T-helper 17 cell (primary cell): ENCODE data around the gene PIN1. TPM values are rescaled to one million over a fixed set of nuclear protein-coding genes. Genes with fewer than 3 reads are reported as not detected.
A peak's percentile ranks its signal among the peaks of the same experiment; 100 is the strongest.
"Not testable (repeated sequence)": the region's sequence is repeated elsewhere in the genome, so short reads cannot be mapped to it uniquely, and the experiment has no call there.

ENCODE experiments used
- ATAC-seq: fragments of 150-1000 bp; cut with Tn5 transposase; 2 replicates; pipeline ENCODE4 v1.10.0; 2021; ENCODE audit warnings: mild to moderate bottlenecking, moderate library complexity
- DNase-seq, 3 donors: peaks; one replicate each; pipeline versions ENCODE4 v3.0.0 to v3.0.0-alpha.2; 2020 to 2021
- H3K9me3 ChIP-seq: one replicate; pipeline ENCODE4 v1.7.0; 2013; ENCODE audit warnings: low read length, mild to moderate bottlenecking; ENCODE audit not compliant: control insufficient read depth, poor library complexity, severe bottlenecking
- H3K27ac Mint-ChIP-seq: one replicate; pipeline ENCODE4 v1.8.0; 2022; ENCODE audit warnings: mild to moderate bottlenecking, moderate library complexity, mixed read lengths
- H3K27me3 Mint-ChIP-seq: one replicate; pipeline ENCODE4 v1.8.0; 2022; ENCODE audit warnings: mixed read lengths
- H3K36me3 Mint-ChIP-seq: one replicate; pipeline ENCODE4 v1.8.0; 2022; ENCODE audit warnings: low read depth, mixed read lengths
- H3K4me1 Mint-ChIP-seq: one replicate; pipeline ENCODE4 v1.8.0; 2022; ENCODE audit warnings: mild to moderate bottlenecking, mixed read lengths
- H3K4me3 Mint-ChIP-seq: one replicate; pipeline ENCODE4 v1.8.0; 2022; ENCODE audit warnings: mild to moderate bottlenecking, moderate library complexity, mixed read lengths
- total RNA-seq, 4 donors: library from RNA in 2 of 4; stranded (reverse) in 2 of 4; gene quantifications; one replicate each; pipeline ENCODE4 v1.2.3 and lab custom pipeline; 2022 to 2026

PIN1 gene
- total RNA-seq, 2 donors from 2014 or later, result 42.3 to 55.2 TPM

- Mint-ChIP-seq H3K4me1 (peaks cover 16% of the 10 kb centered on the region), H3K36me3 (peaks cover 5% of the 10 kb centered on the region), H3K27me3 (no peaks in the 10 kb centered on the region), H3K27ac (peak within 1 kb of the TSS; percentile 99), H3K4me3 (peak within 1 kb of the TSS; percentile 99)
- DNase-seq (peak; percentile 73 to 83 (median 78)), ATAC-seq (peak; percentile 97)
- H3K9me3 ChIP-seq, result no peaks in the 10 kb centered on the region
These were observed 7.6 kb upstream of the PIN1 start, which contains the start of gene UBL5 for GRCh38 chr19:9827289-9828238. UBL5 (plus strand) TSS chr19:9827918; CDS start chr19:9828338, 420 bp downstream.

DNA sequence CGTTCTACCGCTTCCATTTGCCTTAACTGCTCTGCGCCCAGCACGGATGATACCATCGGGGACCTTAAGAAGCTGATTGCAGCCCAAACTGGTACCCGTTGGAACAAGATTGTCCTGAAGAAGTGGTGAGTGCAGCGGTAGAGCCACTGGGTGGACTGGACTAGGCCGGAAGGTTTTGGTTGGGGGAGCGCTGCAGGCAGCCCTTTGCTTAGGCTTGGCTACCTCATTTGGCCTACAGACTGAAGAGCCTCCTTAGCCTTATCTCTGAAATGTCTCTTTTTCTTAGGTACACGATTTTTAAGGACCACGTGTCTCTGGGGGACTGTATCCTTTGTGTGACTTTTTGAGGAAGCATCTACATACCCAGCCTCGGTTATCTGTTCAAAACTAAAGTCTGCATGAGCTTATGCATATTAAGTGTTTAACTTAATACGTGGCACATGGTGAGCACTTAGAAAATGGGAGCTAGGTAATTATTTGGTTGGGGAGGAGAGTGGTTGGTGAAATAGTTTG lies 6.5 kb upstream of the PIN1 start:
- Mint-ChIP-seq H3K4me1 (peaks cover 16% of the 10 kb centered on the region), H3K4me3 (peak overlapping the region; percentile 99), H3K27ac (peak overlapping the region; percentile 99), H3K36me3 (peaks cover 5% of the 10 kb centered on the region), H3K27me3 (no peaks in the 10 kb centered on the region)
- ATAC-seq (no peak), DNase-seq (no peak)
- H3K9me3 ChIP-seq, result no peaks in the 10 kb centered on the region

DNA sequence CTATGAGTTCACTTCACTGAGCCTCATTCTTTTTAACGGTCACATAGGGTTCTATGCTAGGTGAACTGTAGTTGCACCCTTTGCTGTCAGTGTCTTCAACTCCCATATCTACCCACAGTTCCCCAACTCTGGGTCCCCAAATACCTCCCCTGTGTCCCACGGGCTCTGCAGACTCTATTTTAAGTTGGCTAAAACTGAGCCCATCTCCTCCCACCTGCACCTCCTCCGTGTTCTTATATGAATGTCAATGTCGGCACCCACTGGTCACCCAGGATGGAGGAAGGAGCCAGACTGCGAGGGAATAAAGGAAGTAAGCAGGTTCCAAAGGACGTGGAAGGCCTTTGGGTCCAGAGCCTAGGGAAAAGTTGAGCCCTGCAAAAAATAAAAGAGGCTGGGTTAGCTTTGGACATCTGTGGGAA lies 802 bp upstream of the PIN1 start:
- DNase-seq (no peak), ATAC-seq (no peak)
- H3K4me3 Mint-ChIP-seq, result peak overlapping the region; percentile 90
- H3K36me3 Mint-ChIP-seq, result no peaks in the 10 kb centered on the region
- H3K4me1 Mint-ChIP-seq, result peaks cover 9% of the 10 kb centered on the region
- peak overlapping the region; percentile 90 for H3K27ac Mint-ChIP-seq
- H3K27me3 Mint-ChIP-seq, result no peaks in the 10 kb centered on the region
- no peaks in the 10 kb centered on the region for H3K9me3 ChIP-seq

GRCh38 chr19:9835507-9835949 lies 410 bp downstream of the PIN1 start:
- ATAC-seq (no peak), DNase-seq (no peak)
- Mint-ChIP-seq H3K4me3 (peak overlapping the region; percentile 90), H3K36me3 (no peaks in the 10 kb centered on the region), H3K27me3 (no peaks in the 10 kb centered on the region), H3K27ac (peak overlapping the region; percentile 32), H3K4me1 (peaks cover 9% of the 10 kb centered on the region)
- H3K9me3 ChIP-seq, result no peaks in the 10 kb centered on the region

DNA sequence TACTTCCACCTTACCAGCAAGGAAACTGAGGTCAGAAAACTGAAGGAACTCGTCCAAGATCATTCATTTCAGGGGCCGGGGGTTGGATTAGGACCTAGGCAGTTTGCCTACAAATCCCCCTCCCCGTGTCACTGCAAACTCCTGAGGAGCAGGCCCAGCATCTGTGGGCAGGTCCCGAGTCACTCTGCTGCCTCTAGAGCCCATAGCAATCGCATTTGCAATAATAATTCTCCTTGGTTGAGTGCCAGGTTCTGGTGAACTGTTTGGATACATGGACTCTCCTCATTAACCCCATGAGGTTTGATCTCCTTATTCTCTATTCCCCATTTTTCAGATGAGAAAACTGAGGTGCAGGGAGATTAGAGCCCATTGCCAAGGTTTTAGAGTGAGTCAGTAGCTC lies 903 bp downstream of the PIN1 start:
- DNase-seq (no peak), ATAC-seq (no peak)
- no peaks in the 10 kb centered on the region for H3K36me3 Mint-ChIP-seq
- H3K27ac Mint-ChIP-seq, result peak overlapping the region; percentile 32
- H3K4me1 Mint-ChIP-seq, result peaks cover 9% of the 10 kb centered on the region
- peak overlapping the region; percentile 90 for H3K4me3 Mint-ChIP-seq
- no peaks in the 10 kb centered on the region for H3K27me3 Mint-ChIP-seq
- H3K9me3 ChIP-seq, result no peaks in the 10 kb centered on the region

DNA sequence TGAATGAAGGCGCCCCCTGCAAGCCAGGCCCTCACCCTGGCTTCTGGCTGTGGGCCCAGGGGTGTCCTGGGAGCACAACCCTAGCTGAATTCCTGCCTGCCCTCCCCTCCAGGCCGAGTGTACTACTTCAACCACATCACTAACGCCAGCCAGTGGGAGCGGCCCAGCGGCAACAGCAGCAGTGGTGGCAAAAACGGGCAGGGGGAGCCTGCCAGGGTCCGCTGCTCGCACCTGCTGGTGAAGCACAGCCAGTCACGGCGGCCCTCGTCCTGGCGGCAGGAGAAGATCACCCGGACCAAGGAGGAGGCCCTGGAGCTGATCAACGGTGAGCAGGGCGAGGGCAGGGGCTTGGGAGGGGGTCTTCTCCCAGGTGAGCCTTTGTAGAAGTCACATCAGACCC lies 3.2 kb downstream of the PIN1 start:
- H3K4me3 Mint-ChIP-seq, result no peak overlapping the region
- peaks cover 7% of the 10 kb centered on the region for H3K36me3 Mint-ChIP-seq
- H3K27me3 Mint-ChIP-seq, result no peaks in the 10 kb centered on the region
- peaks cover 13% of the 10 kb centered on the region for H3K4me1 Mint-ChIP-seq
- ATAC-seq (no peak), DNase-seq (no peak)
- no peak overlapping the region for H3K27ac Mint-ChIP-seq
- H3K9me3 ChIP-seq, result no peaks in the 10 kb centered on the region

DNA sequence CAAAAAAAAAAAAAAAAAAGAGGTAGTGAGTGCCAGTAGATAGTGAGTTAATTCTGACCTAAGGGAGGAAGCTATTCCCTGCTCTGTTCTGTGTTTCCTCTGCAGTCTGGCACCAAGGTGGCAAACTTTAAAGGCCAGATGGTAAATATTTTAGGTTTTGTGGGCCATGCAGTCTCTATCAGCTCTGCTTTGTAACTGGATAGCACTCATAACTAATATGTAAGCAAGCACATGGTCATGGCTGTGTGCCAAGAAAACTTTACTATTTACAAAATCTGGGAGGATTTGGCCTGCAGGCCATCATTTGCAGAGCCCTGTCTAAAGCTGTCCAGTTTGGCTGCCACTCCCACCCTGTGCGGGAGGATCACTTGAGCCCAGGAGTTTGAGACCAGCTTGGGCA lies 4.3 kb downstream of the PIN1 start:
- H3K4me3 Mint-ChIP-seq, result no peak overlapping the region
- no peak overlapping the region for H3K27ac Mint-ChIP-seq
- H3K27me3 Mint-ChIP-seq, result no peaks in the 10 kb centered on the region
- H3K9me3 ChIP-seq, result no peaks in the 10 kb centered on the region
- DNase-seq, result no peak
- H3K36me3 Mint-ChIP-seq, result peaks cover 7% of the 10 kb centered on the region
- ATAC-seq, result no peak
- H3K4me1 Mint-ChIP-seq, result peaks cover 13% of the 10 kb centered on the region

GRCh38 chr19:9842834-9843625 lies 7.9 kb downstream of the PIN1 start:
- no peaks in the 10 kb centered on the region for H3K9me3 ChIP-seq
- H3K27ac Mint-ChIP-seq, result no peak overlapping the region
- ATAC-seq (no peak), DNase-seq (no peak)
- H3K4me3 Mint-ChIP-seq, result no peak overlapping the region
- H3K36me3 Mint-ChIP-seq, result peaks cover 7% of the 10 kb centered on the region
- no peaks in the 10 kb centered on the region for H3K27me3 Mint-ChIP-seq
- H3K4me1 Mint-ChIP-seq, result peaks cover 17% of the 10 kb centered on the region

DNA sequence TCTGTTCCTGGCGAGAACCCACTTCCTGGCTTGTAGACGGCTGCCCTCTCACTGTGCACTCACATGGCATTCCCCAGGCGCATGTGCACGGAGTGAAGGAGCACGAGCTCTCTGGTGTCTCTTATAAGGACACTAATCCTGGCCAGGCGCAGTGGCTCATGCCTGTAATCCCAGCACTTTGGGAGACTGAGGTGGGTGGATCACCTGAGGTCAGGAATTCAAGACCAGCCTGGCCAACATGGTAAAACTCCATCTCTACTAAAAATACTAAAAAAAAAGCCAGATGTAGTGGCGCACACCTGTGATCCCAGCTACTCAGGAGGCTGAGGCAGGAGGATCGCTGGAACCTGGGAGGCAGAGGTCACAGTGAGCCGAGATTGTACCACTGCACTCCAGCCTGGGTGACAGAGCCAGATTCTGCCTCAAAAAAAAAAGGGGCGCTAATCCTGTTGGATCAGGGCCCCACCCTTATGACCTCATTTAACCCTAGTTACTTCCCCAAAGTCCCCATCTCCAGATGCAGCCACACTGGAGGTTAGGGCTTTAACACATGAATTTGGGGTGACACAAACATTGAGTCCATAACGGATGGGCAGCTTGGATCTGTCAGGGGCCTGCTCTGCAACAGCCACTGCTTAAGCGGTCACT lies 8.6 kb downstream of the PIN1 start:
- not testable (repeated sequence) for DNase-seq, ATAC-seq, H3K9me3 ChIP-seq, H3K36me3 Mint-ChIP-seq, H3K4me3 Mint-ChIP-seq, H3K27me3 Mint-ChIP-seq
- Mint-ChIP-seq H3K27ac (peak overlapping the region; percentile 69), H3K4me1 (peaks cover 16% of the 10 kb centered on the region)

GRCh38 chr19:9847087-9847671 lies 12.1 kb downstream of the PIN1 start:
- ATAC-seq (peak; percentile 52), DNase-seq (no peak)
- no peak overlapping the region for H3K4me3 Mint-ChIP-seq
- peak overlapping the region; percentile 69 for H3K27ac Mint-ChIP-seq
- peaks cover 16% of the 10 kb centered on the region for H3K4me1 Mint-ChIP-seq
- no peaks in the 10 kb centered on the region for H3K9me3 ChIP-seq
- no peaks in the 10 kb centered on the region for H3K36me3 Mint-ChIP-seq
- H3K27me3 Mint-ChIP-seq, result no peaks in the 10 kb centered on the region

DNA sequence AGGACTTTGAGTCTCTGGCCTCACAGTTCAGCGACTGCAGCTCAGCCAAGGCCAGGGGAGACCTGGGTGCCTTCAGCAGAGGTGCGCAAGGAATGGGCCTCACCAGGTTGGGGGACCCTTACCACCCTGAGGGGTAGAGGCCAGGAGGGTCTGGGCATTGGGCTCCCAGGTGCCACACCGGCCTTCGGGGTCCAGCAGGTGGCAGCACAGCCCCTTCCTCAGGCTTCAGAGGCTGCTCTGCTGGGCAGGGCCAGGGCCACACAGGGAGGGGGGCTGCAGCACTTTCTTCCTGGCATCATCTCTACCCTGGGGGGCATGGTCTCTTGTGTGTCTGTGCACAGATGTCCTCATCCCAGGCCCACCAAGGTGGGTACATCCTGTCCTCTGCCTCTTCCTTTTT lies 12.9 kb downstream of the PIN1 start:
- Mint-ChIP-seq H3K4me1 (peaks cover 20% of the 10 kb centered on the region), H3K27ac (no peak overlapping the region), H3K4me3 (no peak overlapping the region), H3K36me3 (no peaks in the 10 kb centered on the region), H3K27me3 (no peaks in the 10 kb centered on the region)
- DNase-seq, result no peak
- H3K9me3 ChIP-seq, result no peaks in the 10 kb centered on the region
- ATAC-seq, result peak; percentile 63

DNA sequence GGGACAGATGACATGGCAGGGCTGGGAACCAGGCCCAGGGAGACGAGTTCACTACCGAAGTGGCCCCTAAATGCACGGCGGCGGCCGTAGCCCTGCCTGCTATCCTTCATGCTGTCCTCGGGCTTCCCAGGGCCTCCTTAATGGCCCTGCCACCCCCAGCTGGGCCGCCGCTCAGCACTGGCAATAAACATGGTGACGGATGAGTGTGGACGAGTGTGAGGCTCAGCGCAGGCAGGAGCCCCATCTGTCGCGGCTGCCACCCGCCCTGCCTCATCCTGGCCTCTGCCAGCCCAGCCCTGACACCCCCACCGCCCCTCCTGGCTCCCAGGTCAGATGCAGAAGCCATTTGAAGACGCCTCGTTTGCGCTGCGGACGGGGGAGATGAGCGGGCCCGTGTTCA lies 13.6 kb downstream of the PIN1 start:
- no peaks in the 10 kb centered on the region for H3K9me3 ChIP-seq
- peaks cover 21% of the 10 kb centered on the region for H3K4me1 Mint-ChIP-seq
- no peak overlapping the region for H3K4me3 Mint-ChIP-seq
- no peak for DNase-seq
- H3K36me3 Mint-ChIP-seq, result peaks cover 1% of the 10 kb centered on the region
- no peak for ATAC-seq
- no peaks in the 10 kb centered on the region for H3K27me3 Mint-ChIP-seq
- no peak overlapping the region for H3K27ac Mint-ChIP-seq
